Measurements from ENCODE around the gene ASTL.

ASTL gene

DNA sequence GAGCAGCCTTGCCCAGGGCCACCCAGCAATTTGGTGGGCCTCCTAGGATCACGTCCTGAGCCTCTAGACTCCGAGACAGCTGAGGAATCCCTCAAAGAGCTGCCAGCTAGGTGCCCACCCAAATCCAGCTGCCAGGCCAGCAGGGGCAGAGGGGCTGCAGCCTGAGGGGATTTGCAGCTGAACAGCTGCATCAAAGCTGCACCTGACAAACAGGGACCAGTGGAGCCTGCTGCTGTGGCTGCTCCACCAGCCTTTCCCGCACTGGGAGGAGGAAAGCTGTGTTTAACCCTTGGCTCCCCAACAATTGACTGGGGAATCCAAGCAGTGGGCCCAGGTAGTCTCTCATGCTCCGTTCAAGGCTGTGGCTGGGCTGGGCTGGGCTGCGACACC lies 30.2 kb downstream of the ASTL start:
- H3K4me3 ChIP-seq (replicated peaks; ENCODE audit: low read depth, low read length): no peak overlapping the region
- TF ChIP-seq, protein P1, sequence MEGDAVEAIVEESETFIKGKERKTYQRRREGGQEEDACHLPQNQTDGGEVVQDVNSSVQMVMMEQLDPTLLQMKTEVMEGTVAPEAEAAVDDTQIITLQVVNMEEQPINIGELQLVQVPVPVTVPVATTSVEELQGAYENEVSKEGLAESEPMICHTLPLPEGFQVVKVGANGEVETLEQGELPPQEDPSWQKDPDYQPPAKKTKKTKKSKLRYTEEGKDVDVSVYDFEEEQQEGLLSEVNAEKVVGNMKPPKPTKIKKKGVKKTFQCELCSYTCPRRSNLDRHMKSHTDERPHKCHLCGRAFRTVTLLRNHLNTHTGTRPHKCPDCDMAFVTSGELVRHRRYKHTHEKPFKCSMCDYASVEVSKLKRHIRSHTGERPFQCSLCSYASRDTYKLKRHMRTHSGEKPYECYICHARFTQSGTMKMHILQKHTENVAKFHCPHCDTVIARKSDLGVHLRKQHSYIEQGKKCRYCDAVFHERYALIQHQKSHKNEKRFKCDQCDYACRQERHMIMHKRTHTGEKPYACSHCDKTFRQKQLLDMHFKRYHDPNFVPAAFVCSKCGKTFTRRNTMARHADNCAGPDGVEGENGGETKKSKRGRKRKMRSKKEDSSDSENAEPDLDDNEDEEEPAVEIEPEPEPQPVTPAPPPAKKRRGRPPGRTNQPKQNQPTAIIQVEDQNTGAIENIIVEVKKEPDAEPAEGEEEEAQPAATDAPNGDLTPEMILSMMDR (IDR thresholded peaks at IDR 0.05; ENCODE audit: low read length, missing control alignments): no peak
- DNase-seq (ENCODE audit: low read depth): no peak

DNA sequence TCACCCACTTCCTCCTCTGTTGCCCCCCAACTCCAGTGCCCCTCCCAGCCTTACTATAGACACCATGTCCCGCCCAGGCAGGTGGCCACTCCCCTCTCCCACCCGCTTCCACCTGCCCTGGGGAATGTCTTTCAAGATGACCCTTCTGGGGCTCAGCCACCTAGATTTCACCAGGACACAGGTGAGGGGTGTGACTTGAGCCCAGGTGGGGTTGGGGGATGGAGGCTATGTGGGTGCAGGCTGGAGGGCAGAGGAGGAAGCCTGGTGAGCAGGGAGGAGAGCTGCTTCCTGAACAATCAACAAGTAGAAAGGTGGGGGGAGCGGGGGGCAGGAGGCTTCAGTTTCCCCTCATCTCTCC lies 30.6 kb downstream of the ASTL start:
- DNase-seq (ENCODE audit: low read depth): no peak
- TF ChIP-seq, protein P1 (IDR thresholded peaks at IDR 0.05; ENCODE audit: low read length, missing control alignments): no peak
- H3K4me3 ChIP-seq (replicated peaks; ENCODE audit: low read depth, low read length): no peak overlapping the region

DNA sequence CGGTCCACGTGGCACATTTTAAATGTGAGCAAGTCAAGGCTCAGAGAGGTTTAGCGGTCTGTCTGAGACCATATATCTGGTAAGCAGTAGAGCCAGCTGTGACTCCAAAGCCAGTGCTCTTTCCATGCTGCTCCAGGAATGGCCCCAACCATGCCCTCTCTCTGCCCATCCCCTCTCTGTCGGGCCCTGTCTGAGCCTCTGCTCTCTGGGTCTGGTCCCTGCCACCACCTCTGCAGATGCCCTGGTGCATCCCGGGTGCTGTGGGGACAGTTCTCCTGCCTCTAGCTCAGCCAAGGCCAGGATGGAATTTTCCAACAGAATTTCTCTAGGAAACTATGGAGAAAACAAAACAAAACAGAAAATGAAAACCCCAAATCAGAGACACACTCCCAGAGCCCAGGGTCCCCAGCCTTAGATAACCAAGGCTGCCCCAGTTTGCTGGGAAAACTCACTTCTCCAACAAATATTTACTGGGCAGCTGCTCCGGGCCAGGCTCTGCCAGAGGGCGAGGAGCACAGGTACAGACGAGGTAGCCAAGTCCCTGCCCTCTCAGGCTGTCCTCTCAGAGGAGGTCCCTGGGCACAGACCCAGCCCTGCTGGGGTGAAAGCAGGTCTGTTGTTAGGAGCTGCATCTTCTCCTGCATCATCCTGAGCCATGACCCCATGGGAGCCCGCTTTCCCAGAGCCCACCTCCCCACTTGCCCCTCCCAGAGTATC lies 31.2 kb downstream of the ASTL start:
- H3K4me3 ChIP-seq (replicated peaks; ENCODE audit: low read depth, low read length): no peak overlapping the region
- no peak for DNase-seq (ENCODE audit: low read depth)
- TF ChIP-seq, protein P1 (IDR thresholded peaks at IDR 0.05; ENCODE audit: low read length, missing control alignments): no peak

DNA sequence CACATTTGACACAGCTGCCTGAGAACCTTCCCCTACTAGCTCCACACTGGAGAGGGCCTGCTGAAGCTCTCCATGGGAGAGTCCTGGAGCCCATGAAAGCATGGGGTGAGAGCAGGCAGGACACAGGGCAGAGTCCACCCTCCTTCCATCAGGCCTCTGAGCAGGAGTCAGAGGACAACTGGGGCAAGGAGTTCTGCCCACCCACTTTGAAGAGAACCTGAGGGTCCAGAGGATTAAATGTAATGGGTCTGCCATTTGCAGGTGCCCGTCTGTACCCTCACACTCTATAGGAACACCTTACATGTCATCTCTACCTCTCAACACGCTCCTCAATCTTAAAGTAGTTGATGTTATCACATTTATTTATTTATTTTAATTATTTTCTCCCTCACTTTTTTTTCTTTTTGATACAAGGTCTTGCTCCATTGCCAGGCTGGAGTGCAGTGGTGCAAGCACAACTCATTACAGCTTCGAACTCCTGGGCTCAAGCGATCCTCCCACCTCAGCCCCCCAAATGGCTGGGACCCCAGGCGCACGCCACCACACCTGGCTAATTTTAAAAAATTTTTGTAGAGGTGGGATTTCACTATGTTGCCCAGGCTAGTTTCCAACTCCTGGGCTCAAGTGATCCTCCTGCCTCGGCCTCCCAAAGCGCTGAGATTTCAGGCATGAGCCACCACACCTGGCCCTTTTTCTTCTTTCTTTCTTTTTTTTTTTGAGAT lies 32.1 kb downstream of the ASTL start:
- no peak for DNase-seq (ENCODE audit: low read depth)
- H3K4me3 ChIP-seq (replicated peaks; ENCODE audit: low read depth, low read length): no peak overlapping the region
- TF ChIP-seq, protein P1 (IDR thresholded peaks at IDR 0.05; ENCODE audit: low read length, missing control alignments): no peak

DNA sequence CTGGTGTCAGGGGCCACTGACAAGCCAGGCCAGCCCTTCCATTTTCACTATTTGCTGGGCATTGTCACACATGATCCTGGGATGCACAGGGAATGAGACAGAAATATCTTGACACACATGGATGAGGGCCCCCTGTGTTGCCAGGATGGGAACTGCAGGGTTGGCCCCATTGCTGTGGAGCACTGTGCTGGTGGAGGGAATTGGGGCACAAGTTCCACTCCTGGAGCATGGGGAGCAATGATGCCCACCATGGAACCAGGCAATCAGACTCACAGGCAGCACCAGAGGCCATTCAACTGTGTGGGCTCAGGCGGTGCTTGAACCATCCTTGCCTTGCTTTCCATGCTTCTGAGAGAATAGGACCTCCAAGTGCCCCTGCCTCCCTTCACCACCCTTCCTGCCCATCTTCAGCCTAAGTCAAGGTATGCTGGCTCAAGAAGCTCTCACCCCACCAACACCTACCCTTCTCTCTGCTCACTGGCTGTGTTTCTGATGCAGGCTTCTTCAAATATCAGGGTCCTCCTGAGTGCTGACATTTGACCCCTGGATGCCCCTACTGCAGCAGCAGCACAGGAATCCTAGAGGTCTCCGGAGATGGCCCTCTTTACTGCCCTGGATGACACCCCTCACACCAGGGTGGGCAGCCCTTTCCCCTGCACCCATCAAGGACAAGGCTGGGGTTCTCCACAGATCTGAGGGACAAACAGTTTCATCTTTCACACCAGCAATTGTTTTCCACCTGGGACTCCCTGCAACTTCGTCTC lies 33.0 kb downstream of the ASTL start:
- no peak overlapping the region for H3K4me3 ChIP-seq (replicated peaks; ENCODE audit: low read depth, low read length)
- no peak for DNase-seq (ENCODE audit: low read depth)
- TF ChIP-seq, protein P1 (IDR thresholded peaks at IDR 0.05; ENCODE audit: low read length, missing control alignments): no peak

DNA sequence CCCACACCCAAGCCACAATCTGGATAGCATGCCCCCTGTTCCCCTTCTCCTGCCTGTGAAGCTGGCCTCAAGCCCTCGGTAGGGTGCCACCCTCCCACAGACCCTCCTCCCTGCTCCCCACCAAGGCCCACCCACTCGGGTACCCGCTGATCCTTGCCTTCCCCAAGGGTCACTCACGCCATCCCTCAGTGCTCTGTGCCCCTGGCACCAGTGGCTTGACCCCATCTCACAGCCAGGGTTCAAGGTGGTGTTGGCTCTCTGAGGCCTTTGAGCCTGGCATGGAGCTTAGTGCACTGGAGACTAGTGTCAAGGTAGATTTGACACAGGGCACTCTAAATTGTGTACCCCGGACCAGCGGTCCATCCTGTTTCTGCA lies 33.8 kb downstream of the ASTL start:
- no peak for DNase-seq (ENCODE audit: low read depth)
- TF ChIP-seq, protein P1 (IDR thresholded peaks at IDR 0.05; ENCODE audit: low read length, missing control alignments): no peak
- H3K4me3 ChIP-seq (replicated peaks; ENCODE audit: low read depth, low read length): no peak overlapping the region

Data from fibroblast of pulmonary artery (primary cell).